K562 (cell line): ENCODE data around the gene NDST3. TPM values are rescaled to one million over a fixed set of nuclear protein-coding genes. Genes with fewer than 3 reads are reported as not detected.

Experiments
- ATAC-seq: fragments of 200-7000 bp; cut with Tn5 transposase; 3 replicates; pipeline ENCODE4 v1.9.1; 2020; ENCODE audit warnings: moderate library complexity
- BruUV-seq: library from RNA; stranded (reverse); fragments of 400-500 nt; replicated peaks from 2 replicates; lab custom pipeline; 2021; lab: Mats Ljungman, UMichigan
- CTCF ChIA-PET: fragments of 300-600 bp; formaldehyde crosslinking; extraction: SDS; loops from one replicate; lab custom pipeline; 2021; ENCODE audit warnings: low intra/inter-chr PET ratio; lab: Yijun Ruan, JAX
- POLR2A ChIA-PET: fragments of 300-600, 350-650 bp; sonication (Branson Sonifier 250); formaldehyde crosslinking; extraction: SDS; loops from one replicate; lab custom pipeline; 2021; ENCODE audit warnings: antibody characterized with exemption, inconsistent platforms; lab: Yijun Ruan, JAX
- DNase-seq, 4 experiments: peaks; one replicate each; pipeline versions ENCODE4 v3.0.0 to v3.0.0-alpha.2; 2011 to 2018; ENCODE audit warnings: low spot score in 3 of 4, mixed read lengths in 3 of 4; ENCODE audit errors: extremely low read depth in 1 of 4
- FAIRE-seq: peaks from 2 replicates; lab custom pipeline; 2011; peaks lifted over from hg19 to GRCh38; lab: Jason Lieb, UNC
- H2AFZ ChIP-seq: 2 replicates; pipeline ENCODE4 v1.6.0; 2011; ENCODE audit warnings: low read depth, low read length, control low read depth, inconsistent platforms
- H3K27ac ChIP-seq: fragments of 200-600 bp; 3 replicates; pipeline ENCODE4 v1.8.0; 2011; ENCODE audit warnings: low read depth, mild to moderate bottlenecking, control low read depth, inconsistent platforms, low read length, moderate library complexity, mixed read lengths; ENCODE audit errors: extremely low read depth
- H3K27me3 ChIP-seq, 2 experiments: fragments of 300-600 bp in 1 of 2; 2 replicates in 1 of 2; 3 replicates in 1 of 2; pipeline versions ENCODE4 v1.6.0 to v1.8.0; 2011; ENCODE audit warnings: inconsistent platforms in 2 of 2, low read length in 2 of 2, mild to moderate bottlenecking in 1 of 2, mixed read lengths in 1 of 2, moderate library complexity in 1 of 2; ENCODE audit not compliant: control insufficient read depth in 2 of 2, insufficient read depth in 2 of 2
- H3K36me3 ChIP-seq: fragments of 300-600 bp; 3 replicates; pipeline ENCODE4 v1.8.0; 2011; ENCODE audit warnings: mild to moderate bottlenecking, low read length, inconsistent platforms; ENCODE audit not compliant: control insufficient read depth, insufficient read depth
- H3K4me1 ChIP-seq, 2 experiments: fragments of 200-600 bp in 1 of 2; replicated peaks in 1 of 2; 2 replicates in 1 of 2; 3 replicates in 1 of 2; pipeline versions ENCODE4 v1.5.1 to v1.8.0; 2011; ENCODE audit warnings: inconsistent platforms in 2 of 2, low read length in 2 of 2, mild to moderate bottlenecking in 1 of 2, mixed read lengths in 1 of 2, moderate library complexity in 1 of 2; ENCODE audit not compliant: control insufficient read depth in 2 of 2, insufficient read depth in 2 of 2
- H3K4me2 ChIP-seq: 2 replicates; pipeline ENCODE4 v1.6.1; 2011; ENCODE audit warnings: low read length, control low read depth, inconsistent platforms, mixed read lengths; ENCODE audit not compliant: insufficient read depth
- H3K4me3 ChIP-seq: fragments of 200-600 bp; sonication (generic), shearing (Covaris generic); 2 replicates; pipeline ENCODE4 v1.5.1; 2016; ENCODE audit warnings: control low read depth, inconsistent platforms
- H3K79me2 ChIP-seq: fragments of 200-600 bp; 3 replicates; pipeline ENCODE4 v1.8.0; 2011; ENCODE audit warnings: low read length, inconsistent platforms; ENCODE audit not compliant: control insufficient read depth, insufficient read depth
- H3K9ac ChIP-seq, 2 experiments: 2 replicates each; pipeline versions ENCODE4 v1.6.0 to v1.6.1; 2011; ENCODE audit warnings: low read depth in 2 of 2, low read length in 2 of 2, control low read depth in 1 of 2, inconsistent platforms in 1 of 2, mild to moderate bottlenecking in 1 of 2, mixed read lengths in 1 of 2; ENCODE audit not compliant: insufficient read depth in 1 of 2
- H3K9me1 ChIP-seq: one replicate; pipeline ENCODE4 v1.6.0; 2011; ENCODE audit warnings: inconsistent platforms, mild to moderate bottlenecking, low read length, moderate library complexity; ENCODE audit not compliant: control insufficient read depth, insufficient read depth
- H3K9me3 ChIP-seq: replicated peaks from 2 replicates; pipeline ENCODE4 v1.5.1; 2011; ENCODE audit warnings: low read depth, low read length, inconsistent platforms; ENCODE audit not compliant: control insufficient read depth, insufficient read depth
- H4K20me1 ChIP-seq: replicated peaks from 2 replicates; pipeline ENCODE4 v1.6.1; 2011; ENCODE audit warnings: low read length, inconsistent platforms, mixed read lengths; ENCODE audit not compliant: control insufficient read depth, insufficient read depth
- DDX20 ChIP-seq: fragments of 450-650 bp; IDR thresholded peaks from 2 replicates; pipeline ENCODE4 v1.6.1; 2016; ENCODE audit warnings: missing genetic modification characterization, low read depth, mild to moderate bottlenecking, missing compliant biosample characterization, moderate library complexity
- NR2F6 ChIP-seq: fragments of 450-650 bp; formaldehyde crosslinking; IDR thresholded peaks from 2 replicates; pipeline ENCODE4 v1.4.0; 2020; ENCODE audit warnings: mild to moderate bottlenecking
- SMARCE1 ChIP-seq: fragments of 450-650 bp; IDR thresholded peaks from 2 replicates; pipeline ENCODE4 v1.7.1; 2016; ENCODE audit warnings: mild to moderate bottlenecking
- ZNF124 ChIP-seq: sonication (generic); formaldehyde crosslinking; IDR thresholded peaks from 2 replicates; pipeline ENCODE4 v1.8.1; 2022; ENCODE audit warnings: missing genetic modification reagents
- ZNF253 ChIP-seq: fragments of 250-450 bp; sonication (Bioruptor Pico); conservative IDR thresholded peaks from 2 replicates; pipeline ENCODE4 v1.6.1; 2021; ENCODE audit warnings: mild to moderate bottlenecking
- ZNF41 ChIP-seq: fragments of 250-450 bp; sonication (Bioruptor Pico); conservative IDR thresholded peaks from 2 replicates; pipeline ENCODE4 v1.4.0; 2020; ENCODE audit warnings: mild to moderate bottlenecking
- WGBS: fragments of 100-300 bp; shearing (Covaris generic); methylation state at CpG from one replicate; pipeline ENCODE4 v1.1.6; 2016; ENCODE audit warnings: low coverage, mixed read lengths; ENCODE audit not compliant: insufficient coverage; ENCODE audit errors: missing lambda C conversion rate; 5-methylcytosine and 5-hydroxymethylcytosine counted together
- in situ Hi-C: fragments of 300-500 bp; cut with MboI; formaldehyde crosslinking; loops from 4 replicates; pipeline ENCODE4 v1.15.0; 2018; ENCODE audit warnings: inconsistent platforms, mixed read lengths
- intact Hi-C: fragments of 100-400 bp; cut with micrococcal nuclease; formaldehyde crosslinking; loops from 2 replicates; pipeline ENCODE4 v1.14.2; 2022
- polyA plus RNA-seq, 8 experiments: library from polyadenylated mRNA; depleted of rRNA in 4 of 8; stranded (reverse) in 5 of 8; unstranded in 3 of 8; fragments of >200 nt; fragmentation: Nextera tagmentation in 2 of 8; fragmentation: Illumina TruSeq in 1 of 8; extraction: Ambion mirVana in 2 of 8; extraction: Trizol in 1 of 8; gene quantifications; 2 replicates each; pipeline versions ENCODE4 v1.2.1 to v1.2.3, GENCODE V29; 2011 to 2014; ENCODE audit warnings: inconsistent platforms in 1 of 8, missing spikeins in 1 of 8
- total RNA-seq, 7 experiments: library from RNA; depleted of rRNA in 6 of 7; stranded (reverse); fragments of >200 nt in 6 of 7; fragmentation: Illumina TruSeq in 2 of 7; extraction: Trizol in 2 of 7; gene quantifications; 2 replicates each; pipeline versions ENCODE4 v1.2.1 to v1.2.3, GENCODE V29; 2011 to 2021; ENCODE audit warnings: low replicate concordance in 1 of 7
- TF ChIP-seq, protein P1 (sequence below): sonication (generic); formaldehyde crosslinking; IDR thresholded peaks from 2 replicates; pipeline ENCODE4 v1.8.0; 2022; ENCODE audit warnings: mild to moderate bottlenecking, low read depth, missing genetic modification reagents

Gene NDST3
- total and polyA plus RNA-seq, 9 of the 15 experiments (the other 6 are each of a cell fraction or from before 2014, with no cell fraction given) = not detected

- no peaks in the 10 kb centered on the region for H3K4me1 ChIP-seq
- TF ChIP-seq DDX20 = no peak
- TF ChIP-seq, protein P1, sequence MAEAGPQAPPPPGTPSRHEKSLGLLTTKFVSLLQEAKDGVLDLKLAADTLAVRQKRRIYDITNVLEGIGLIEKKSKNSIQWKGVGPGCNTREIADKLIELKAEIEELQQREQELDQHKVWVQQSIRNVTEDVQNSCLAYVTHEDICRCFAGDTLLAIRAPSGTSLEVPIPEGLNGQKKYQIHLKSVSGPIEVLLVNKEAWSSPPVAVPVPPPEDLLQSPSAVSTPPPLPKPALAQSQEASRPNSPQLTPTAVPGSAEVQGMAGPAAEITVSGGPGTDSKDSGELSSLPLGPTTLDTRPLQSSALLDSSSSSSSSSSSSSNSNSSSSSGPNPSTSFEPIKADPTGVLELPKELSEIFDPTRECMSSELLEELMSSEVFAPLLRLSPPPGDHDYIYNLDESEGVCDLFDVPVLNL = no peak
- TF ChIP-seq SMARCE1 = no peak
- no peak for TF ChIP-seq ZNF124
- TF ChIP-seq ZNF253 (CRISPR knock-in tag) = no peak
- no peak for TF ChIP-seq NR2F6 (CRISPR knock-in tag)
- TF ChIP-seq ZNF41 (CRISPR knock-in tag) = no peak
- ATAC-seq = no peak
- no peak overlapping the region for H3K4me3 ChIP-seq
- H2AFZ ChIP-seq = no peak overlapping the region
- 0% methylated on average over 3 of the region's 3 CpGs for WGBS
- intact Hi-C loops = no loop called here
- no peaks in the 10 kb centered on the region for H3K36me3 ChIP-seq
- H4K20me1 ChIP-seq = no peaks in the 10 kb centered on the region
- no peak for FAIRE-seq
- no peak overlapping the region for H3K4me2 ChIP-seq
- no peak overlapping the region for H3K27ac ChIP-seq
- no peaks in the 10 kb centered on the region for H3K9me3 ChIP-seq
- no peak overlapping the region for H3K9ac ChIP-seq
- CTCF ChIA-PET = no interaction called here
- H3K9me1 ChIP-seq = no peaks in the 10 kb centered on the region
- BruUV-seq = no TSS peak
- in situ Hi-C loops = no loop called here
- no peaks in the 10 kb centered on the region for H3K27me3 ChIP-seq
- no peaks in the 10 kb centered on the region for H3K79me2 ChIP-seq
- DNase-seq = no peak
- POLR2A ChIA-PET = no interaction called here
Observed at GRCh38 chr4:118264096-118264495, 229.8 kb downstream of the NDST3 start.
